Osteoblast (primary cell): ENCODE measurements around the gene LRMDA. TPM values are rescaled to one million over a fixed set of nuclear protein-coding genes. Genes with fewer than 3 reads are reported as not detected.

Experiments
- DNase-seq: peaks from one replicate; pipeline ENCODE4 v3.0.0; 2011; ENCODE audit warnings: low spot score, mixed read lengths; ENCODE audit not compliant: insufficient read length; ENCODE audit errors: missing footprints
- H2AFZ ChIP-seq: 2 replicates; pipeline ENCODE4 v1.6.0; 2011; ENCODE audit warnings: mild to moderate bottlenecking, low read length
- H3K27ac ChIP-seq: 2 replicates; pipeline ENCODE4 v1.5.1; 2011; ENCODE audit warnings: mild to moderate bottlenecking, low read depth, low read length, moderate library complexity
- H3K27me3 ChIP-seq: 2 replicates; pipeline ENCODE4 v1.6.0; 2012; ENCODE audit warnings: mild to moderate bottlenecking, control low read depth, inconsistent platforms, low read length, moderate library complexity; ENCODE audit not compliant: insufficient read depth
- H3K36me3 ChIP-seq: 2 replicates; pipeline ENCODE4 v1.5.1; 2011; ENCODE audit warnings: mild to moderate bottlenecking, low read length, control low read depth, moderate library complexity; ENCODE audit not compliant: insufficient read depth
- H3K4me1 ChIP-seq: 2 replicates; pipeline ENCODE4 v1.5.1; 2011; ENCODE audit warnings: mild to moderate bottlenecking, low read length, control low read depth, moderate library complexity; ENCODE audit not compliant: insufficient read depth
- H3K4me2 ChIP-seq: 2 replicates; pipeline ENCODE4 v1.6.0; 2011; ENCODE audit warnings: mild to moderate bottlenecking, low read length; ENCODE audit not compliant: insufficient read depth
- H3K4me3 ChIP-seq: fragments of 200-600 bp; sonication (generic); 3 replicates; pipeline ENCODE4 v1.5.1; 2012; ENCODE audit warnings: mild to moderate bottlenecking, low read length, inconsistent platforms; ENCODE audit not compliant: insufficient read depth
- H3K79me2 ChIP-seq: 2 replicates; pipeline ENCODE4 v1.6.0; 2012; ENCODE audit warnings: mild to moderate bottlenecking, low read length, control low read depth, inconsistent platforms; ENCODE audit not compliant: insufficient read depth
- H3K9me3 ChIP-seq: 2 replicates; pipeline ENCODE4 v1.5.1; 2011; ENCODE audit warnings: low read depth, low read length, control low read depth
- H4K20me1 ChIP-seq: 2 replicates; pipeline ENCODE4 v1.6.0; 2012; ENCODE audit warnings: mild to moderate bottlenecking, low read length, control low read depth; ENCODE audit not compliant: insufficient read depth
- CTCF ChIP-seq: IDR thresholded peaks from 2 replicates; pipeline ENCODE4 v1.5.1; 2011; ENCODE audit warnings: mild to moderate bottlenecking, low read depth, low read length, moderate library complexity; ENCODE audit errors: extremely low read depth
- total RNA-seq: library from RNA; depleted of rRNA; stranded (reverse); fragments of >200 nt; gene quantifications from 2 replicates; pipeline ENCODE4 v1.2.3, GENCODE V29; 2012

Gene LRMDA
- total RNA-seq, 1 donor: 18.5 TPM

GRCh38 chr10:75408911-75409885 lies 22.2 kb upstream of the LRMDA start:
- Histone ChIP-seq H3K27me3 (peaks cover 8% of the 10 kb centered on the region), H3K4me3 (peak overlapping the region; percentile 92), H2AFZ (peak overlapping the region; percentile 85), H3K79me2 (peaks cover 3% of the 10 kb centered on the region), H3K4me2 (peak overlapping the region; percentile 91), H3K27ac (peak overlapping the region; percentile 45), H4K20me1 (peaks cover 2% of the 10 kb centered on the region), H3K36me3 (no peaks in the 10 kb centered on the region), H3K9me3 (no peaks in the 10 kb centered on the region), H3K4me1 (no peaks in the 10 kb centered on the region)
- peak; percentile 99 for DNase-seq
- TF ChIP-seq CTCF: no peak

- no peak for TF ChIP-seq CTCF
- Histone ChIP-seq H2AFZ (no peak overlapping the region), H3K79me2 (no peaks in the 10 kb centered on the region), H3K27me3 (peaks cover 10% of the 10 kb centered on the region), H4K20me1 (peaks cover 2% of the 10 kb centered on the region), H3K4me1 (no peaks in the 10 kb centered on the region), H3K27ac (no peak overlapping the region), H3K9me3 (no peaks in the 10 kb centered on the region), H3K4me3 (no peak overlapping the region), H3K4me2 (peak overlapping the region; percentile 91), H3K36me3 (no peaks in the 10 kb centered on the region)
- DNase-seq: no peak
Measured at GRCh38 chr10:75410132-75411005, 21.1 kb upstream of the LRMDA start.

GRCh38 chr10:75414527-75414926 lies 16.9 kb upstream of the LRMDA start:
- peaks cover 12% of the 10 kb centered on the region for H3K27me3 ChIP-seq
- no peaks in the 10 kb centered on the region for H3K79me2 ChIP-seq
- no peak overlapping the region for H3K4me2 ChIP-seq
- H3K9me3 ChIP-seq: no peaks in the 10 kb centered on the region
- no peak overlapping the region for H2AFZ ChIP-seq
- H3K27ac ChIP-seq: no peak overlapping the region
- no peak for TF ChIP-seq CTCF
- no peak for DNase-seq
- no peak overlapping the region for H3K4me3 ChIP-seq
- no peaks in the 10 kb centered on the region for H4K20me1 ChIP-seq
- H3K4me1 ChIP-seq: no peaks in the 10 kb centered on the region
- no peaks in the 10 kb centered on the region for H3K36me3 ChIP-seq

GRCh38 chr10:75417522-75417927 lies 13.9 kb upstream of the LRMDA start:
- Histone ChIP-seq H3K27me3 (peaks cover 5% of the 10 kb centered on the region), H4K20me1 (no peaks in the 10 kb centered on the region), H3K27ac (no peak overlapping the region), H3K36me3 (no peaks in the 10 kb centered on the region), H2AFZ (no peak overlapping the region), H3K4me3 (no peak overlapping the region), H3K4me1 (no peaks in the 10 kb centered on the region), H3K4me2 (no peak overlapping the region), H3K79me2 (no peaks in the 10 kb centered on the region), H3K9me3 (no peaks in the 10 kb centered on the region)
- no peak for TF ChIP-seq CTCF
- no peak for DNase-seq
